HepG2 (cell line): Measurements from ENCODE around the gene PHOSPHO2. TPM values are rescaled to one million over a fixed set of nuclear protein-coding genes. Genes with fewer than 3 reads are reported as not detected.

ENCODE experiments used
- CERS6 ChIP-seq: sonication (generic); formaldehyde crosslinking; IDR thresholded peaks from 2 replicates; pipeline ENCODE4 v1.5.0; 2020; ENCODE audit warnings: missing genetic modification reagents
- CSRNP2 ChIP-seq: sonication (generic); formaldehyde crosslinking; conservative IDR thresholded peaks from 2 replicates; pipeline ENCODE4 v1.8.0; 2022; ENCODE audit warnings: low read depth, missing genetic modification reagents
- GFI1 ChIP-seq: sonication (generic); formaldehyde crosslinking; IDR thresholded peaks from 2 replicates; pipeline ENCODE4 v1.5.0; 2020; ENCODE audit warnings: missing genetic modification reagents, mild to moderate bottlenecking, borderline replicate concordance
- MTERF4 ChIP-seq: sonication (generic); formaldehyde crosslinking; IDR thresholded peaks from 2 replicates; pipeline ENCODE4 v1.8.0; 2023; ENCODE audit warnings: mild to moderate bottlenecking, missing genetic modification reagents
- PRDM15 ChIP-seq: sonication (generic); formaldehyde crosslinking; IDR thresholded peaks from 2 replicates; pipeline ENCODE4 v1.4.0; 2020; ENCODE audit warnings: missing genetic modification reagents
- SIN3A ChIP-seq: IDR thresholded peaks from 2 replicates; pipeline ENCODE4 v1.6.1; 2011; ENCODE audit warnings: low read depth, mild to moderate bottlenecking, control low read depth, low read length, borderline replicate concordance
- TMF1 ChIP-seq: sonication (generic); formaldehyde crosslinking; IDR thresholded peaks from 2 replicates; pipeline ENCODE4 v1.8.1; 2022; ENCODE audit warnings: low read depth, missing genetic modification reagents
- YY1 ChIP-seq: IDR thresholded peaks from 2 replicates; pipeline ENCODE4 v1.6.1; 2011; ENCODE audit warnings: low read length, low read depth, moderate library complexity, mild to moderate bottlenecking; ENCODE audit not compliant: insufficient read depth, insufficient replicate concordance
- ZBTB7A ChIP-seq: sonication (generic); formaldehyde crosslinking; IDR thresholded peaks from 2 replicates; pipeline ENCODE4 v1.8.0; 2022; ENCODE audit warnings: mild to moderate bottlenecking, missing genetic modification reagents
- ZFP1 ChIP-seq: IDR thresholded peaks from 2 replicates; pipeline ENCODE4 v1.6.1; 2016
- ZFX ChIP-seq: sonication (generic); formaldehyde crosslinking; IDR thresholded peaks from 2 replicates; pipeline ENCODE4 v1.4.0; 2020; ENCODE audit warnings: mild to moderate bottlenecking, low read depth, missing genetic modification reagents, moderate library complexity
- ZFY ChIP-seq: sonication (generic); formaldehyde crosslinking; IDR thresholded peaks from 2 replicates; pipeline ENCODE4 v1.4.0; 2020; ENCODE audit warnings: missing genetic modification reagents
- ZNF142 ChIP-seq: sonication (generic); formaldehyde crosslinking; IDR thresholded peaks from 2 replicates; pipeline ENCODE4 v1.4.0; 2020; ENCODE audit warnings: missing genetic modification reagents
- ZNF207 ChIP-seq: fragments of 450-650 bp; IDR thresholded peaks from 2 replicates; pipeline ENCODE4 v1.6.1; 2016; ENCODE audit warnings: antibody characterized with exemption, borderline replicate concordance
- ZNF749 ChIP-seq: sonication (generic); formaldehyde crosslinking; IDR thresholded peaks from 2 replicates; pipeline ENCODE4 v1.8.0; 2022; ENCODE audit warnings: mild to moderate bottlenecking, missing genetic modification reagents, moderate library complexity, borderline replicate concordance
- ZNF768 ChIP-seq: sonication (generic); formaldehyde crosslinking; IDR thresholded peaks from 2 replicates; pipeline ENCODE4 v1.4.0; 2020; ENCODE audit warnings: missing genetic modification reagents
- polyA plus RNA-seq, 8 experiments: library from polyadenylated mRNA; depleted of rRNA in 3 of 8; stranded (reverse) in 7 of 8; unstranded in 1 of 8; fragments of >200 nt; fragmentation: Illumina TruSeq in 4 of 8; extraction: Trizol in 4 of 8; gene quantifications; 2 replicates each; pipeline versions ENCODE4 v1.2.1 to v1.2.3, GENCODE V29; 2011 to 2016; ENCODE audit warnings: low read depth in 4 of 8, missing spikeins in 1 of 8, mixed read lengths in 1 of 8; ENCODE audit not compliant: insufficient read depth in 1 of 8
- total RNA-seq, 5 experiments: library from RNA; depleted of rRNA; stranded (reverse); fragments of >200 nt; fragmentation: Illumina TruSeq; extraction: Trizol; gene quantifications; 2 replicates each; pipeline ENCODE4 v1.2.3, GENCODE V29; 2016; ENCODE audit warnings: low read depth in 1 of 5

The PHOSPHO2 gene
- total and polyA plus RNA-seq, 2 of the 13 experiments (the other 11 are each of a cell fraction or from before 2014, with no cell fraction given): 6.1 to 11.4 TPM

- TF ChIP-seq PRDM15 (CRISPR knock-in tag) (no peak), ZNF749 (CRISPR knock-in tag) (no peak), YY1 (peak; percentile 57), ZNF768 (CRISPR knock-in tag) (no peak), MTERF4 (CRISPR knock-in tag) (no peak), ZFP1 (CRISPR knock-in tag) (no peak), GFI1 (CRISPR knock-in tag) (peak; percentile 7; the same call in 1 of the 2 replicates), SIN3A (peak; percentile 45; the same call in 1 of the 2 replicates), ZFX (CRISPR knock-in tag) (peak; percentile 48; the same call in 1 of the 2 replicates), ZFY (peak; percentile 74), ZNF142 (no peak), ZBTB7A (CRISPR knock-in tag) (no peak), CERS6 (no peak), TMF1 (CRISPR knock-in tag) (peak; percentile 69), CSRNP2 (peak; percentile 52; the same call in 1 of the 2 replicates), ZNF207 (no peak)
These were observed 40.0 kb downstream of the PHOSPHO2 start (continued) for GRCh38 chr2:169734169-169734847.
